Pancreas (tissue), 10 donors: ENCODE results near the gene FCN1. TPM values are rescaled to one million over a fixed set of nuclear protein-coding genes. Genes with fewer than 3 reads are reported as not detected.

Experiments used
- ATAC-seq, 4 donors: fragments of 200-7000 bp; cut with Tn5 transposase; one replicate each; pipeline versions ENCODE4 v1.8.0 to v1.9.1; 2020; ENCODE audit warnings: mild to moderate bottlenecking in 4 of 4, moderate library complexity in 4 of 4
- DNase-seq, 6 donors: peaks; one replicate each; pipeline ENCODE4 v3.0.0-alpha.2; 2020
- FAIRE-seq: peaks from 2 replicates; lab custom pipeline; 2012; peaks lifted over from hg19 to GRCh38; lab: Jason Lieb, UNC
- H3K27ac ChIP-seq, 4 donors: fragments of 200-600 bp; sonication (generic); 1 replicate in 3 of 4; 2 replicates in 1 of 4; pipeline versions ENCODE4 v1.5.0 to v1.8.0; 2020
- H3K27me3 ChIP-seq, 4 donors: fragments of 200-600 bp; one replicate each; pipeline ENCODE4 v1.8.0; 2021
- H3K36me3 ChIP-seq, 3 donors: fragments of 200-600 bp; sonication (generic) in 1 of 3; one replicate each; pipeline versions ENCODE4 v1.5.0 to v1.8.0; 2020 to 2021
- H3K4me1 ChIP-seq, 3 donors: fragments of 200-600 bp; one replicate each; pipeline ENCODE4 v1.8.0; 2021
- H3K4me3 ChIP-seq, 4 donors: fragments of 200-600 bp; sonication (generic) in 2 of 4; one replicate each; pipeline versions ENCODE4 v1.5.0 to v1.8.0; 2020 to 2021
- H3K9me3 ChIP-seq, 4 donors: fragments of 200-600 bp; one replicate each; pipeline ENCODE4 v1.8.0; 2021
- WGBS, 2 donors: extraction: QIAGEN DNeasy Blood & Tissue Kit; methylation state at CpG; one replicate each; pipeline ENCODE4 v1.1.7; 2013; 5-methylcytosine and 5-hydroxymethylcytosine counted together
- intact Hi-C, 3 donors: fragments of 100-400 bp; cut with DNase I; formaldehyde crosslinking; loops; one replicate each; pipeline versions ENCODE4 v1.11.1 to v1.14.2; 2022
- polyA plus RNA-seq, 2 donors: library from polyadenylated mRNA; stranded (reverse); fragments of 200-250 nt; gene quantifications; one replicate each; pipeline ENCODE4 v1.2.3, GENCODE V29; 2013
- total RNA-seq, 6 donors: library from RNA; stranded (reverse); fragmentation: NEBNext Ultra II Directional in 4 of 6; extraction: Animal tissue kit (Norgen Biotek cat#: 25700) in 4 of 6; gene quantifications; one replicate each; pipeline versions ENCODE4 v1.2.1 to v1.2.4, GENCODE V29; 2021 to 2023
- TF ChIP-seq, protein P1 (sequence below), 4 donors: fragments of 200-600 bp; sonication (generic) in 3 of 4; IDR thresholded peaks; one replicate each; pipeline versions ENCODE4 v1.5.0 to v1.8.0; 2021; ENCODE audit warnings: antibody characterized with exemption in 4 of 4
- donor health status: healthy with polysubstance abuse.
- donor health status: DM: no; HTN: no; CAD: no; lungs with moderate emphysema.
- donor health status: DM: no; HTN: no; CAD: no.
- donor health status: control.
- donor health status: control.
- donor health status: Bipolar disorder and iron deficiency.
- donor health status: DM: yes; HTN: yes; CAD: no.
- donor health status: DM: no; HTN: no; CAD: no.
- donor health status: DM: no; HTN: no; CAD: no.
- donor health status: DM: yes; HTN: yes; CAD: no.

FCN1 gene
- total and polyA plus RNA-seq, 8 donors, result 0.32 to 6.2 (median 1.0) TPM

DNA sequence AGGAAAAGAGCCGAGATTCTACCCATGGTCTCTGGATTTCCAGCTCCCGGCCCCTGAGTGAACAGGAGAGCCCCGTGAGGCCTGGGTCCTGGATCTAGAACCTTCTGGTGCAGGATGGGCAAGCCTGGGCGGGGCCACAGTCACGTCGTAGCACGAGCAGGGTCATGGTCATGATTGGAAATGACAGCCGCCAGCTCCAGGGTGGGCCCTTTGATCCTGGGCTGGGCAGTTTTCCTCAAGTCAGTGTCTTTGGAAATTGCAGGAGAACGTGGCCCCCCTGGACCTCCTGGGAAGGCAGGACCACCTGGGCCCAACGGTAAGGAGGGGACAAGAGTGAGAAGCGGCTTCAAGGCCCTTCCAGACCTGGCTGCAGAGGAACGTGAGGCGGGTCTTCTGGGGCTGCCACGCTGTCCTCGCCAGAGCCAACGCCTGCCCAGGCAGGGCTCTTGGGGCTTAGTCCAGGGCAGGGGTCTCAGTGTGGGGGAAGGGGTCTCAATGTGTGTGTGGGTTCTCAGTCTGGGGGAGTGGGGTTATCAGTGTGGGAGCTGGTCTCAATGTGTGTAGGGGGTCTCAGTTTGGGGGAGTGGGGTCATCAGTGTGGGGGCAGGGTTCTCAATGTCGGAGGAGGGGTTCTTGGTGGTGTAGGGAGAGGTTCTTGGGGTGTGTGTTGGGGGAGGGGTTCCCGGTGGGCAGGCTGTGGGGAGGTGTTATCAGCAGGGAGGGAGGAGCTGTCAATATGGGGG, 34.5 kb downstream of the FCN1 start:
- FAIRE-seq (no peak), DNase-seq (peak in 1 of 6 donors; percentile 39), ATAC-seq (no peak)
- TF ChIP-seq, protein P1, sequence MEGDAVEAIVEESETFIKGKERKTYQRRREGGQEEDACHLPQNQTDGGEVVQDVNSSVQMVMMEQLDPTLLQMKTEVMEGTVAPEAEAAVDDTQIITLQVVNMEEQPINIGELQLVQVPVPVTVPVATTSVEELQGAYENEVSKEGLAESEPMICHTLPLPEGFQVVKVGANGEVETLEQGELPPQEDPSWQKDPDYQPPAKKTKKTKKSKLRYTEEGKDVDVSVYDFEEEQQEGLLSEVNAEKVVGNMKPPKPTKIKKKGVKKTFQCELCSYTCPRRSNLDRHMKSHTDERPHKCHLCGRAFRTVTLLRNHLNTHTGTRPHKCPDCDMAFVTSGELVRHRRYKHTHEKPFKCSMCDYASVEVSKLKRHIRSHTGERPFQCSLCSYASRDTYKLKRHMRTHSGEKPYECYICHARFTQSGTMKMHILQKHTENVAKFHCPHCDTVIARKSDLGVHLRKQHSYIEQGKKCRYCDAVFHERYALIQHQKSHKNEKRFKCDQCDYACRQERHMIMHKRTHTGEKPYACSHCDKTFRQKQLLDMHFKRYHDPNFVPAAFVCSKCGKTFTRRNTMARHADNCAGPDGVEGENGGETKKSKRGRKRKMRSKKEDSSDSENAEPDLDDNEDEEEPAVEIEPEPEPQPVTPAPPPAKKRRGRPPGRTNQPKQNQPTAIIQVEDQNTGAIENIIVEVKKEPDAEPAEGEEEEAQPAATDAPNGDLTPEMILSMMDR (IDR thresholded peaks at IDR 0.05), result no peak
- no peaks in the 10 kb centered on the region for H3K9me3 ChIP-seq
- intact Hi-C loops, result no loop called here
- no peaks in the 10 kb centered on the region for H3K36me3 ChIP-seq
- no peak overlapping the region for H3K4me3 ChIP-seq
- no peaks in the 10 kb centered on the region for H3K27me3 ChIP-seq
- WGBS, 2 donors, result 73 to 82% methylated on average over 18 of the region's 18 CpGs
- no peaks in the 10 kb centered on the region for H3K4me1 ChIP-seq
- H3K27ac ChIP-seq, result no peak overlapping the region

DNA sequence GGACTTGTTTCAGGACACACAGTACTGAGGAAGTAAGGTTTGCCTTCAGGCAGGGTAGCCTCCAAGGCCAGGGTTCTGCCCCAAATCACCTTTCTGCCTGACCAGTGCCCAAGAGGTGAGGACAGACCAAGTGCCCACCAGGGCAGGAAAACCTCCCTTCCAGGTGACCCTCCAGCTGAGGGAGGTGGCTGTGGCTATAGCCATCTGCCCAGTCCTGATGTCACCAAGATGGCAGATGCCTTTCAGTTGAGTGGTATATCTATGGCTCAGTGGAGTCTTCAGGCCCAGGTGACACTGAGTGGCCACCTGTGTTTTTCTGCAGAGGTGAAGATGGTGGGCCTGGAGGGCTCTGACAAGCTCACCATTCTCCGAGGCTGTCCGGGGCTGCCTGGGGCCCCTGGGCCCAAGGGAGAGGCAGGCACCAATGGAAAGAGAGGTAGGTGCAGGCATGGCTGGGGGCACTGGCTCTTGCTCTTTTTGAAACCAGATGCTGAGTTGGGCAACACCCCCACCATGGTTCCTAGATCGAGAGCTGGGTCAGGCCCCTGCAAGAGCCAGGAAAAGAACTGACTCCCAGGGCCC, 35.4 kb downstream of the FCN1 start:
- DNase-seq, result peak in 1 of 6 donors; percentile 20
- H3K4me3 ChIP-seq, result no peak overlapping the region
- 50 to 75% methylated on average over 3 of the region's 3 CpGs for WGBS, 2 donors
- ATAC-seq, result no peak
- TF ChIP-seq, protein P1 (IDR thresholded peaks at IDR 0.05), result no peak
- FAIRE-seq, result no peak
- H3K27me3 ChIP-seq, result no peaks in the 10 kb centered on the region
- intact Hi-C loops, result no loop called here
- H3K27ac ChIP-seq, result no peak overlapping the region
- H3K36me3 ChIP-seq, result no peaks in the 10 kb centered on the region
- H3K4me1 ChIP-seq, result no peaks in the 10 kb centered on the region
- no peaks in the 10 kb centered on the region for H3K9me3 ChIP-seq

DNA sequence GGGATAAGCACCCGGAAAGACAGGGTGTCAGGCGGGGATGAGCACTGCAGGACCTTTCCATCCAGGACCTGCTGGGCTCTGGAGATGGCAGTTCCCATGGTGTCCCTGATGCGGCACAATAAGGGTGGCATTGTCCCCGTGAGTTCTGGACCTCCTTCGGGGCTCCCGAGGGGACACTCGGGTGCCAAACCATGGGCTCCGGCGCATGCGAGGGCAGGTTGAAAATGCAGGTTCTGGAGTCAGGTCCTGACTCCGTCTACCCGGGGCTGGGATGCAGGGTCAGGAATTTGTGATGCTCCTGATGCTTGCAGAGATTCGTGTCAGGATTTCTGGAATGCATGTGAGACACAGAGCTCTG, 36.4 kb downstream of the FCN1 start:
- H3K27me3 ChIP-seq, result no peaks in the 10 kb centered on the region
- no peak overlapping the region for H3K4me3 ChIP-seq
- 70 to 80% methylated on average over 13 of the region's 13 CpGs for WGBS, 2 donors
- intact Hi-C loops, result no loop called here
- FAIRE-seq (no peak), ATAC-seq (no peak), DNase-seq (peak in 1 of 6 donors; percentile 19)
- no peaks in the 10 kb centered on the region for H3K9me3 ChIP-seq
- TF ChIP-seq, protein P1 (IDR thresholded peaks at IDR 0.05), result no peak
- no peaks in the 10 kb centered on the region for H3K4me1 ChIP-seq
- H3K27ac ChIP-seq, result no peak overlapping the region
- H3K36me3 ChIP-seq, result no peaks in the 10 kb centered on the region

DNA sequence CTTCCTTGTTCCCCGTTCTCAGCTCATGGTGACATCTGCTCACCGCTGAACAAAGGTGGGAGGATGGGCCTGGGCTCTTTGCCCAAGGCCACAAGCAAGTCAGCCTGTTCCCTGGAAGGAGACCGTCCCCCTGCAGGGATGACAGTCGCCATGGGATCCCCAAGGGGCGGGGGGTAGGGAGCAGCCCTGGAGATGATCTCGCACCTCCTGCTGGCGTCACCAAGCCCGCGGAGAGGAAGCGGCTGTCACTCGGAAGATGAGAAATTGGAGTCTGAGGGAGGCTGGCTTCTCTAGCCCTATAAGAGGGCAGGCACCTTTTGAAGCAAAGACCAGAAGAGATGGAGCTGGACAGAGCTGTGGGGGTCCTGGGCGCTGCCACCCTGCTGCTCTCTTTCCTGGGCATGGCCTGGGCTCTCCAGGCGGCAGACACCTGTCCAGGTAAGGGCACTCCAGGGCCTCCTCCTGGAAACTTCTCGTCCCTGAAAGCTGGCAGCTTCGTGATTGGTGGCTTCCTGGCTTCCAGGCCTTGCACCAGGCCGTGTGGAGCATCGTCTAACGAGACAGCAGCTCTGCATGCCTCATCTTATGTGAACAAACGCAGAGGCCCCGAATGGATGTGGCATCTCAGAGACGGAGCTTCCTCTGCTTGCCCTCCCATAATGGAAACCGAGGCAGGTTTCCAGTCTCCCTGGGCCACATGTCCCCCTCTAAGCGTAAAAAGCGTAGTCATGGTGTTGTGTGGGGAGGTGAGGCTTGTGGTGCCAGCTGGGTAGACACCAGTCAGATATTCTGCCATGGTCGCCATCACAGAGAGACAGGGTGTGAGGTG, 37.0 kb downstream of the FCN1 start, which contains the start of gene FCN2:
TSS of gene FCN2 (plus strand) at position 327 of the 829 bp plus-strand sequence. CDS start at position 339, 12 bp downstream.
- H3K27ac ChIP-seq, result no peak within 1 kb of the TSS
- intact Hi-C loops, result no loop called here
- no peaks in the 10 kb centered on the region for H3K27me3 ChIP-seq
- no peak within 1 kb of the TSS for H3K4me3 ChIP-seq
- H3K4me1 ChIP-seq, result no peaks in the 10 kb centered on the region
- DNase-seq, result peak in 1 of 6 donors; percentile 18
- FAIRE-seq, result no peak
- 49 to 59% methylated on average over 25 of the region's 25 CpGs for WGBS, 2 donors
- TF ChIP-seq, protein P1 (IDR thresholded peaks at IDR 0.05), result no peak
- no peak for ATAC-seq
- no peaks in the 10 kb centered on the region for H3K36me3 ChIP-seq
- H3K9me3 ChIP-seq, result no peaks in the 10 kb centered on the region
